H1 (cell line): ENCODE data around the gene ABCA9. TPM values are rescaled to one million over a fixed set of nuclear protein-coding genes. Genes with fewer than 3 reads are reported as not detected.

Experiments used
- CTCF ChIA-PET: fragments of 300-600 bp; sonication (Branson Sonifier 250); formaldehyde crosslinking; loops from one replicate; lab custom pipeline; 2021; ENCODE audit not compliant: partially characterized antibody; lab: Charles Lee
- POLR2A ChIA-PET: fragments of 300-600 bp; sonication (Branson Sonifier 250); formaldehyde crosslinking; loops from one replicate; lab custom pipeline; 2021; ENCODE audit warnings: inconsistent platforms; ENCODE audit not compliant: partially characterized antibody; lab: Charles Lee
- DNase-seq, 2 experiments: peaks; one replicate each; pipeline versions ENCODE4 v3.0.0 to v3.0.0-alpha.2; 2010 to 2022; ENCODE audit warnings: low spot score in 2 of 2, low read depth in 1 of 2, mixed read lengths in 1 of 2
- FAIRE-seq: peaks from 2 replicates; lab custom pipeline; 2011; peaks lifted over from hg19 to GRCh38; lab: Jason Lieb, UNC
- H2AFZ ChIP-seq: 2 replicates; pipeline ENCODE4 v1.8.1; 2012; ENCODE audit warnings: low read length, inconsistent platforms
- H2AK5ac ChIP-seq: 2 replicates; pipeline ENCODE4 v1.6.1; 2013; ENCODE audit warnings: low read depth, low read length
- H2BK120ac ChIP-seq: replicated peaks from 2 replicates; pipeline ENCODE3; 2013; ENCODE audit warnings: low read depth, low read length, inconsistent platforms
- H2BK12ac ChIP-seq: 2 replicates; pipeline ENCODE4 v1.6.1; 2013; ENCODE audit warnings: low read depth, low read length
- H2BK15ac ChIP-seq: 2 replicates; pipeline ENCODE4 v1.6.1; 2013; ENCODE audit warnings: low read length
- H2BK20ac ChIP-seq: 2 replicates; pipeline ENCODE4 v1.6.1; 2013; ENCODE audit warnings: low read length
- H2BK5ac ChIP-seq: 2 replicates; pipeline ENCODE4 v1.6.1; 2013; ENCODE audit warnings: low read depth, low read length
- H3K14ac ChIP-seq: 2 replicates; pipeline ENCODE4 v1.6.1; 2013; ENCODE audit warnings: inconsistent platforms; ENCODE audit not compliant: insufficient read length
- H3K18ac ChIP-seq: 2 replicates; pipeline ENCODE4 v1.6.1; 2013; ENCODE audit warnings: low read length; ENCODE audit errors: extremely low read depth
- H3K23ac ChIP-seq: 2 replicates; pipeline ENCODE4 v1.6.1; 2013; ENCODE audit warnings: inconsistent platforms; ENCODE audit not compliant: insufficient read length
- H3K23me2 ChIP-seq: 2 replicates; pipeline ENCODE4 v1.6.1; 2013; ENCODE audit warnings: low read depth, low read length
- H3K27ac ChIP-seq: 2 replicates; pipeline ENCODE4 v1.6.1; 2011; ENCODE audit warnings: low read depth, low read length, inconsistent platforms
- H3K27me3 ChIP-seq, 4 experiments: replicated peaks in 1 of 4; 1 replicate in 1 of 4; 2 replicates in 3 of 4; pipeline versions ENCODE4 v1.6.1 to v1.8.1; 2011 to 2013; ENCODE audit warnings: low read length in 3 of 4, mild to moderate bottlenecking in 3 of 4, inconsistent platforms in 2 of 4, mixed read lengths in 2 of 4, moderate library complexity in 1 of 4; ENCODE audit not compliant: control insufficient read depth in 3 of 4, insufficient read depth in 3 of 4; ENCODE audit errors: extremely low read depth in 1 of 4
- H3K36me3 ChIP-seq, 4 experiments: 2 replicates each; pipeline versions ENCODE4 v1.6.1 to v1.8.1; 2011 to 2013; ENCODE audit warnings: mild to moderate bottlenecking in 4 of 4, low read length in 3 of 4, moderate library complexity in 2 of 4, control low read depth in 1 of 4, inconsistent platforms in 1 of 4; ENCODE audit not compliant: insufficient read depth in 4 of 4, control insufficient read depth in 2 of 4
- H3K4ac ChIP-seq: replicated peaks from 2 replicates; pipeline ENCODE3; 2013; ENCODE audit warnings: low read length, low read depth, mixed read lengths, inconsistent platforms; ENCODE audit not compliant: insufficient read length
- H3K4me1 ChIP-seq, 4 experiments: replicated peaks in 1 of 4; 1 replicate in 1 of 4; 2 replicates in 3 of 4; pipeline versions ENCODE4 v1.6.1 to v1.8.1; 2011 to 2013; ENCODE audit warnings: low read length in 3 of 4, inconsistent platforms in 2 of 4, mixed read lengths in 1 of 4; ENCODE audit not compliant: insufficient read depth in 4 of 4, control insufficient read depth in 3 of 4
- H3K4me2 ChIP-seq, 2 experiments: 2 replicates each; pipeline versions ENCODE4 v1.6.1 to v1.8.1; 2011 to 2013; ENCODE audit warnings: low read depth in 2 of 2, low read length in 2 of 2, control low read depth in 1 of 2, inconsistent platforms in 1 of 2, mild to moderate bottlenecking in 1 of 2; ENCODE audit not compliant: insufficient read depth in 1 of 2
- H3K4me3 ChIP-seq, 4 experiments: fragments of 200-600, 300-600 bp in 1 of 4; sonication (generic), shearing (Covaris generic), sonication (Bioruptor Twin) in 1 of 4; 2 replicates each; pipeline versions ENCODE4 v1.5.1 to v1.8.1; 2011 to 2016; ENCODE audit warnings: low read length in 4 of 4, low read depth in 3 of 4, control low read depth in 2 of 4, inconsistent platforms in 2 of 4, mild to moderate bottlenecking in 2 of 4, mixed read lengths in 1 of 4, moderate library complexity in 1 of 4; ENCODE audit not compliant: insufficient read depth in 2 of 4; ENCODE audit errors: extremely low read depth in 1 of 4
- H3K56ac ChIP-seq: replicated peaks from 2 replicates; pipeline ENCODE3; 2013; ENCODE audit warnings: low read depth, mild to moderate bottlenecking, mixed read lengths, low read length, inconsistent platforms; ENCODE audit not compliant: insufficient read length
- H3K79me1 ChIP-seq: 2 replicates; pipeline ENCODE4 v1.6.1; 2013; ENCODE audit warnings: low read depth, low read length, control low read depth
- H3K79me2 ChIP-seq, 2 experiments: 2 replicates each; pipeline versions ENCODE4 v1.6.1 to v1.8.1; 2012 to 2013; ENCODE audit warnings: low read length in 2 of 2, mild to moderate bottlenecking in 2 of 2, inconsistent platforms in 1 of 2; ENCODE audit not compliant: insufficient read depth in 2 of 2, control insufficient read depth in 1 of 2
- H3K9ac ChIP-seq, 4 experiments: replicated peaks in 1 of 4; 1 replicate in 1 of 4; 2 replicates in 3 of 4; pipeline versions ENCODE4 v1.6.1 to v1.8.1; 2011 to 2013; ENCODE audit warnings: low read depth in 3 of 4, low read length in 3 of 4, control low read depth in 2 of 4, mild to moderate bottlenecking in 2 of 4, moderate library complexity in 2 of 4, inconsistent platforms in 1 of 4; ENCODE audit errors: extremely low read depth in 1 of 4
- H3K9me3 ChIP-seq, 2 experiments: 2 replicates each; pipeline versions ENCODE4 v1.6.1 to v1.8.1; 2012 to 2013; ENCODE audit warnings: mild to moderate bottlenecking in 2 of 2, moderate library complexity in 2 of 2, control low read depth in 1 of 2, inconsistent platforms in 1 of 2, low read depth in 1 of 2, low read length in 1 of 2, mixed read lengths in 1 of 2; ENCODE audit not compliant: insufficient read depth in 2 of 2
- H4K20me1 ChIP-seq, 2 experiments: replicated peaks in 1 of 2; 2 replicates each; pipeline versions ENCODE3 to v1.8.1; 2011 to 2013; ENCODE audit warnings: inconsistent platforms in 2 of 2, low read length in 2 of 2, mild to moderate bottlenecking in 1 of 2; ENCODE audit not compliant: insufficient read depth in 2 of 2, control insufficient read depth in 1 of 2
- H4K5ac ChIP-seq: 2 replicates; pipeline ENCODE4 v1.6.1; 2013; ENCODE audit warnings: low read length, low read depth, mixed read lengths, inconsistent platforms; ENCODE audit not compliant: insufficient read length
- H4K8ac ChIP-seq: 2 replicates; pipeline ENCODE4 v1.8.0; 2013; ENCODE audit warnings: mild to moderate bottlenecking, moderate library complexity, low read length, inconsistent platforms; ENCODE audit not compliant: insufficient read depth; ENCODE audit errors: extremely low read depth
- H4K91ac ChIP-seq: replicated peaks from 2 replicates; pipeline ENCODE3; 2013; ENCODE audit warnings: low read length, mixed read lengths, inconsistent platforms; ENCODE audit not compliant: insufficient read length
- ASH2L ChIP-seq: fragments of 200-600, 300-600 bp; sonication (generic); IDR thresholded peaks from one replicate; pipeline ENCODE4 v1.7.1; 2017; ENCODE audit warnings: low read length
- SIN3A ChIP-seq, 2 experiments: IDR thresholded peaks in 1 of 2; conservative IDR thresholded peaks in 1 of 2; 2 replicates each; pipeline ENCODE4 v1.6.1; 2011 to 2012; ENCODE audit warnings: low read length in 2 of 2, improper control_type of control experiment in 1 of 2, low read depth in 1 of 2, mild to moderate bottlenecking in 1 of 2
- TAF7 ChIP-seq: optimal IDR thresholded peaks from 2 replicates; pipeline ENCODE3; 2011; ENCODE audit warnings: low read depth, mild to moderate bottlenecking, inconsistent platforms, low read length, moderate library complexity, borderline replicate concordance
- WGBS, 2 experiments: shearing (Covaris generic) in 1 of 2; methylation state at CpG; one replicate each; pipeline versions ENCODE4 v1.1.6 to v1.1.7; 2013 to 2015; ENCODE audit warnings: low lambda C conversion rate in 2 of 2, mixed read lengths in 2 of 2, inconsistent platforms in 1 of 2, low coverage in 1 of 2, missing lambda C conversion rate in 1 of 2; ENCODE audit not compliant: insufficient replicate concordance in 2 of 2, insufficient coverage in 1 of 2, insufficient read length in 1 of 2; ENCODE audit errors: extremely low coverage in 1 of 2, missing lambda C conversion rate in 1 of 2; 5-methylcytosine and 5-hydroxymethylcytosine counted together
- polyA plus RNA-seq, 7 experiments: library from polyadenylated mRNA; depleted of rRNA in 3 of 7; stranded (reverse) in 5 of 7; unstranded in 2 of 7; fragments of >200 nt in 5 of 7; fragments of 200-250 nt in 2 of 7; gene quantifications; 1 replicate in 5 of 7; 2 replicates in 1 of 7; 4 replicates in 1 of 7; pipeline versions ENCODE4 v1.2.1 to v1.2.3, GENCODE V29; 2011 to 2013; ENCODE audit warnings: missing spikeins in 2 of 7, mixed read lengths in 2 of 7
- total RNA-seq: library from RNA; stranded (reverse); fragmentation: NEBNext Ultra II Directional; extraction: Animal tissue kit (Norgen Biotek cat#: 25700); gene quantifications from 2 replicates; pipeline ENCODE4 v1.2.1, GENCODE V29; 2021

ABCA9 gene
- total and polyA plus RNA-seq, 2 of the 8 experiments (the other 6 are each of a cell fraction or from before 2014, with no cell fraction given): not detected

DNA sequence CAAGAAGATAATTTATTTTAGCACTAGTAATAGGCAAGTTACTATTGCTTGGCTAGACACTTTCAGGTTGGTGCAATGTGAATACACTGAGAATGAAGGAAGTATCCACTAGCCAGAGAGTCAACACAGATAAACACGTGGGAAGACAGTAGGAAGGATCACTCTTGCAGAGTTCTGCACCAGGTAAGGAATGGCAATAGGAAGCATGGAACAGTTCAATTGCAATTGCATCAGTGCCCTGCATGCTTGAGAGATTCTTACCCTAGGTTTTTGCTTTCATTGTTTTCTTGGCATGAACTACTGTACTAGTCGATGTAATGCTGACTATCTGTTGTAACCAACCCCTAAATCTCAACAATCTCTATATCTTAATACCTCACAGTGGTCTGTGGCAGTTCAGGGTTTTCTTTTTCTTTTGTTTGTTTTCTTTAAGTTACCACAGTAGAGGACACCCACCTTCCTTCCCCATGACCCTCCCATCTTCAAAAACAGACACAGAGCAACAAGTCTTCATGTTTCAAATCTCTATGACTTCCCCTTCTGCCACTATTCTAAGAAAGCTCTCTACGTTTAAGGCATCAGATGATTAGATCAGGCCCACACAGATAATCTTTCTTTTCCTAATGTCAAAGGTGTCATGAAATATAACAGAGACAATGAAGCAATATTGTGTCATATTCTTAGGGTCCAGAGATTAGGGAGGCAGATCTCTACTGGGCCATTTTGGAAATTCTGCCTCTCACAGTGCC lies 87.5 kb downstream of the ABCA9 start:
- Histone ChIP-seq H3K27me3 (no peaks in the 10 kb centered on the region), H4K5ac (no peak overlapping the region), H3K9ac (no peak overlapping the region), H3K36me3 (no peaks in the 10 kb centered on the region), H2BK120ac (no peak overlapping the region), H2BK12ac (no peak overlapping the region), H3K27ac (no peak overlapping the region), H2BK20ac (no peak overlapping the region), H2AK5ac (no peak overlapping the region), H3K23me2 (no peaks in the 10 kb centered on the region), H3K4me1 (no peaks in the 10 kb centered on the region), H4K8ac (no peak overlapping the region), H3K56ac (no peak overlapping the region), H3K14ac (no peak overlapping the region), H3K4me2 (no peak overlapping the region), H3K79me1 (no peaks in the 10 kb centered on the region), H2AFZ (no peak overlapping the region), H3K79me2 (no peaks in the 10 kb centered on the region), H4K20me1 (no peaks in the 10 kb centered on the region), H2BK5ac (no peak overlapping the region), H3K23ac (no peak overlapping the region), H3K4me3 (no peak overlapping the region), H3K18ac (no peak overlapping the region), H3K4ac (no peak overlapping the region), H2BK15ac (no peak overlapping the region), H3K9me3 (no peaks in the 10 kb centered on the region), H4K91ac (no peak overlapping the region)
- CTCF ChIA-PET: interaction anchor here (0.8 to 1.0 kb wide), 2 partner anchors 10 to 11 kb away, joined by 3 read pairs; no protein-coding TSS in a partner anchor
- DNase-seq (no peak), FAIRE-seq (no peak)
- POLR2A ChIA-PET: no interaction called here
- WGBS, 2 experiments: 93% methylated on average over 3 of the region's 3 CpGs; no CpG with 5 or more reads in 1 of the 2 experiments
- TF ChIP-seq ASH2L: no peak
- no peak for TF ChIP-seq SIN3A (conservative IDR thresholded peaks at IDR 0.05 in 1 of 2, IDR thresholded peaks at IDR 0.05 in 1 of 2; ENCODE audit: low read depth in 1 of 2, low read length in 2 of 2)
- TF ChIP-seq TAF7: no peak
